Trophoblast cell (in vitro differentiated cells and primary cell): ENCODE data around the gene ABCC4.

Source experiments
- DNase-seq, 2 donors: peaks; one replicate each; pipeline ENCODE4 v3.0.0-alpha.2; 2016
- H2AFZ ChIP-seq: 2 replicates; pipeline ENCODE4 v1.6.1; 2013; ENCODE audit warnings: low read length, moderate library complexity, mild to moderate bottlenecking; ENCODE audit not compliant: insufficient read depth, poor library complexity
- H2AK5ac ChIP-seq: 2 replicates; pipeline ENCODE4 v1.6.1; 2013; ENCODE audit warnings: mild to moderate bottlenecking, low read length
- H2BK120ac ChIP-seq: 2 replicates; pipeline ENCODE4 v1.6.1; 2013; ENCODE audit warnings: low read length, mild to moderate bottlenecking, moderate library complexity; ENCODE audit not compliant: insufficient read depth, poor library complexity
- H2BK12ac ChIP-seq: 2 replicates; pipeline ENCODE4 v1.6.1; 2013; ENCODE audit warnings: mild to moderate bottlenecking, low read length, moderate library complexity
- H2BK5ac ChIP-seq: 2 replicates; pipeline ENCODE4 v1.6.1; 2013; ENCODE audit warnings: low read length, low read depth, moderate library complexity, mild to moderate bottlenecking; ENCODE audit not compliant: poor library complexity
- H3K14ac ChIP-seq: 2 replicates; pipeline ENCODE4 v1.6.1; 2013; ENCODE audit warnings: mild to moderate bottlenecking, low read length
- H3K18ac ChIP-seq: 2 replicates; pipeline ENCODE4 v1.6.1; 2013; ENCODE audit warnings: mild to moderate bottlenecking, low read length
- H3K23ac ChIP-seq: 2 replicates; pipeline ENCODE4 v1.6.1; 2013; ENCODE audit warnings: low read length
- H3K27ac ChIP-seq: 2 replicates; pipeline ENCODE4 v1.5.1; 2013; ENCODE audit warnings: low read depth, mild to moderate bottlenecking, inconsistent platforms, low read length, moderate library complexity
- H3K27me3 ChIP-seq: 2 replicates; pipeline ENCODE4 v1.6.1; 2013; ENCODE audit warnings: inconsistent platforms, mild to moderate bottlenecking, low read length, moderate library complexity; ENCODE audit not compliant: insufficient read depth
- H3K36me3 ChIP-seq, 2 experiments: 1 replicate in 1 of 2; 2 replicates in 1 of 2; pipeline ENCODE4 v1.6.1; 2013; ENCODE audit warnings: low read length in 2 of 2, mild to moderate bottlenecking in 2 of 2, moderate library complexity in 1 of 2; ENCODE audit not compliant: insufficient read depth in 2 of 2, control insufficient read depth in 1 of 2
- H3K4ac ChIP-seq: 2 replicates; pipeline ENCODE4 v1.6.1; 2013; ENCODE audit warnings: low read depth, mild to moderate bottlenecking, low read length, moderate library complexity
- H3K4me1 ChIP-seq, 2 experiments: 1 replicate in 1 of 2; 2 replicates in 1 of 2; pipeline ENCODE4 v1.6.1; 2013; ENCODE audit warnings: low read length in 2 of 2, mild to moderate bottlenecking in 2 of 2, moderate library complexity in 1 of 2; ENCODE audit not compliant: insufficient read depth in 2 of 2, control insufficient read depth in 1 of 2
- H3K4me2 ChIP-seq: 2 replicates; pipeline ENCODE4 v1.6.1; 2013; ENCODE audit warnings: inconsistent platforms, mild to moderate bottlenecking, low read length, moderate library complexity
- H3K4me3 ChIP-seq: 2 replicates; pipeline ENCODE4 v1.5.1; 2013; ENCODE audit warnings: mild to moderate bottlenecking, low read depth, low read length, inconsistent platforms
- H3K79me1 ChIP-seq: one replicate; pipeline ENCODE4 v1.6.1; 2013; ENCODE audit warnings: low read length
- H3K79me2 ChIP-seq: 2 replicates; pipeline ENCODE4 v1.6.1; 2013; ENCODE audit warnings: low read length, mild to moderate bottlenecking; ENCODE audit not compliant: control insufficient read depth, insufficient read depth, poor library complexity
- H3K9ac ChIP-seq: 2 replicates; pipeline ENCODE4 v1.6.1; 2013; ENCODE audit warnings: mild to moderate bottlenecking, low read length
- H3K9me3 ChIP-seq: 2 replicates; pipeline ENCODE4 v1.6.1; 2013; ENCODE audit warnings: low read depth, mild to moderate bottlenecking, control low read depth, inconsistent platforms, low read length; ENCODE audit not compliant: insufficient read depth
- H4K12ac ChIP-seq: 2 replicates; pipeline ENCODE4 v1.6.1; 2013; ENCODE audit warnings: low read depth, mild to moderate bottlenecking, low read length, moderate library complexity
- H4K8ac ChIP-seq: 2 replicates; pipeline ENCODE4 v1.6.1; 2013; ENCODE audit warnings: low read depth, mild to moderate bottlenecking, low read length, moderate library complexity
- H4K91ac ChIP-seq: one replicate; pipeline ENCODE4 v1.6.1; 2013; ENCODE audit warnings: low read depth, mild to moderate bottlenecking, low read length, moderate library complexity
- WGBS: extraction: QIAGEN DNeasy Blood & Tissue Kit; methylation state at CpG from one replicate; pipeline ENCODE4 v1.1.7; 2013; ENCODE audit warnings: missing lambda C conversion rate; ENCODE audit not compliant: insufficient read length, insufficient coverage; ENCODE audit errors: extremely low coverage; 5-methylcytosine and 5-hydroxymethylcytosine counted together

Gene ABCC4

GRCh38 chr13:95002126-95002525 is 299.1 kb downstream of the ABCC4 start:
- no peak for DNase-seq
- no peak overlapping the region for H2AFZ ChIP-seq
- WGBS, result no CpG with 5 or more reads among the region's 8 CpGs
- no peak overlapping the region for H2BK12ac ChIP-seq
- H3K79me1 ChIP-seq, result no peaks in the 10 kb centered on the region
- no peaks in the 10 kb centered on the region for H3K36me3 ChIP-seq
- no peak overlapping the region for H3K23ac ChIP-seq
- H3K27me3 ChIP-seq, result no peaks in the 10 kb centered on the region
- no peak overlapping the region for H2BK120ac ChIP-seq
- no peaks in the 10 kb centered on the region for H3K79me2 ChIP-seq
- H4K8ac ChIP-seq, result no peak overlapping the region
- no peak overlapping the region for H3K4ac ChIP-seq
- H3K18ac ChIP-seq, result no peak overlapping the region
- no peak overlapping the region for H2AK5ac ChIP-seq
- no peak overlapping the region for H3K4me3 ChIP-seq
- no peaks in the 10 kb centered on the region for H3K9me3 ChIP-seq
- H3K27ac ChIP-seq, result no peak overlapping the region
- H3K9ac ChIP-seq, result no peak overlapping the region
- H3K4me1 ChIP-seq, result peaks cover 0 to 2% of the 10 kb centered on the region in 2 experiments
- H3K14ac ChIP-seq, result no peak overlapping the region
- H4K12ac ChIP-seq, result no peak overlapping the region
- H2BK5ac ChIP-seq, result no peak overlapping the region
- H4K91ac ChIP-seq, result no peak overlapping the region
- no peak overlapping the region for H3K4me2 ChIP-seq

GRCh38 chr13:94999871-95000270 is 301.4 kb downstream of the ABCC4 start:
- no peaks in the 10 kb centered on the region for H3K36me3 ChIP-seq
- no peak for DNase-seq

DNA sequence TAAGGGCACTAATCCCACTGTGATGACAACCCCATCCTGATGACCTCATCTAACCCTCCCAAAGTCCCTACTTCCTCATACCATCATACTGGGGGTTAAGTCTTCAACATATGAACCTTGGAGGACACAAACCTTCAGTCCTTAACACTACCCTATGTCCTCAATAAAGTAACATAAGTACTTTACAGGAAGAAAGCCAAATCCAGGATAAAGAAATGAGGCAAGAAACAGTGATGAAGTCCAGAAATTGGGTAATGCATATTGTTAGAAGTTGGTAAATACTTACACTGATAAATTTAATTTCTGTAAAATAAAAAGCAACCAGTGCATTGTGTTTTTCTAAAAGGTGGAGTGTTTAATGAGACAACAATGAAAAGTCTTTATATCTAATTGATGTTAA is 304.1 kb downstream of the ABCC4 start:
- H2BK120ac ChIP-seq, result no peak overlapping the region
- H3K14ac ChIP-seq, result no peak overlapping the region
- H2BK12ac ChIP-seq, result no peak overlapping the region
- no peak for DNase-seq
- no peak overlapping the region for H3K4me2 ChIP-seq
- no peak overlapping the region for H3K27ac ChIP-seq
- no peaks in the 10 kb centered on the region for H3K4me1 ChIP-seq
- H3K4ac ChIP-seq, result no peak overlapping the region
- H3K18ac ChIP-seq, result no peak overlapping the region
- H3K79me1 ChIP-seq, result no peaks in the 10 kb centered on the region
- H2AFZ ChIP-seq, result no peak overlapping the region
- H2AK5ac ChIP-seq, result no peak overlapping the region
- H3K36me3 ChIP-seq, result no peaks in the 10 kb centered on the region
- no peak overlapping the region for H3K4me3 ChIP-seq
- no peak overlapping the region for H3K9ac ChIP-seq
- H4K12ac ChIP-seq, result no peak overlapping the region
- H3K23ac ChIP-seq, result no peak overlapping the region
- H4K8ac ChIP-seq, result no peak overlapping the region
- H3K79me2 ChIP-seq, result no peaks in the 10 kb centered on the region
- no peaks in the 10 kb centered on the region for H3K27me3 ChIP-seq
- no peak overlapping the region for H2BK5ac ChIP-seq
- no peak overlapping the region for H4K91ac ChIP-seq
- no peaks in the 10 kb centered on the region for H3K9me3 ChIP-seq

More at GRCh38 chr13:94999871-95000270, 301.4 kb downstream of the ABCC4 start:
- Histone ChIP-seq H2BK5ac (no peak overlapping the region), H3K4me1 (peaks cover 0 to 2% of the 10 kb centered on the region in 2 experiments), H4K91ac (no peak overlapping the region), H3K4me3 (no peak overlapping the region), H2BK120ac (no peak overlapping the region), H3K23ac (no peak overlapping the region), H4K8ac (no peak overlapping the region), H3K79me1 (no peaks in the 10 kb centered on the region), H3K9ac (no peak overlapping the region), H3K4ac (no peak overlapping the region), H3K27ac (no peak overlapping the region), H3K9me3 (no peaks in the 10 kb centered on the region), H2AK5ac (no peak overlapping the region), H3K27me3 (no peaks in the 10 kb centered on the region), H3K18ac (no peak overlapping the region), H4K12ac (no peak overlapping the region), H2BK12ac (no peak overlapping the region), H3K79me2 (no peaks in the 10 kb centered on the region), H3K4me2 (no peak overlapping the region), H2AFZ (no peak overlapping the region), H3K14ac (no peak overlapping the region)
- no CpG with 5 or more reads among the region's 2 CpGs for whole genome bisulfite sequencing

- H2BK120ac ChIP-seq, result no peak overlapping the region
- no peaks in the 10 kb centered on the region for H3K79me2 ChIP-seq
- no peak overlapping the region for H2AFZ ChIP-seq
- H3K79me1 ChIP-seq, result no peaks in the 10 kb centered on the region
- no peak overlapping the region for H3K4me2 ChIP-seq
- H3K4me1 ChIP-seq, result no peaks in the 10 kb centered on the region
- no peaks in the 10 kb centered on the region for H3K9me3 ChIP-seq
- H4K91ac ChIP-seq, result no peak overlapping the region
- no peak overlapping the region for H3K9ac ChIP-seq
- no peaks in the 10 kb centered on the region for H3K27me3 ChIP-seq
- DNase-seq, result no peak
- H3K36me3 ChIP-seq, result no peaks in the 10 kb centered on the region
- no peak overlapping the region for H4K12ac ChIP-seq
- no peak overlapping the region for H4K8ac ChIP-seq
- no peak overlapping the region for H3K4ac ChIP-seq
- no peak overlapping the region for H3K4me3 ChIP-seq
- WGBS, result no CpG with 5 or more reads among the region's 1 CpG
- no peak overlapping the region for H2BK5ac ChIP-seq
- H3K27ac ChIP-seq, result no peak overlapping the region
- H3K23ac ChIP-seq, result no peak overlapping the region
- no peak overlapping the region for H3K14ac ChIP-seq
- H3K18ac ChIP-seq, result no peak overlapping the region
- H2BK12ac ChIP-seq, result no peak overlapping the region
- no peak overlapping the region for H2AK5ac ChIP-seq
These were observed 304.8 kb downstream of the ABCC4 start for GRCh38 chr13:94996445-94996844.
